ENCODE measurements around the gene ZNF688. TPM values are rescaled to one million over a fixed set of nuclear protein-coding genes. Genes with fewer than 3 reads are reported as not detected.
A peak's percentile ranks its signal among the peaks of the same experiment; 100 is the strongest.

The ZNF688 gene
- total and polyA plus RNA-seq, 2 of the 13 experiments (the other 11 are each of a cell fraction or from before 2014, with no cell fraction given), result 2.4 to 5.4 TPM

DNA sequence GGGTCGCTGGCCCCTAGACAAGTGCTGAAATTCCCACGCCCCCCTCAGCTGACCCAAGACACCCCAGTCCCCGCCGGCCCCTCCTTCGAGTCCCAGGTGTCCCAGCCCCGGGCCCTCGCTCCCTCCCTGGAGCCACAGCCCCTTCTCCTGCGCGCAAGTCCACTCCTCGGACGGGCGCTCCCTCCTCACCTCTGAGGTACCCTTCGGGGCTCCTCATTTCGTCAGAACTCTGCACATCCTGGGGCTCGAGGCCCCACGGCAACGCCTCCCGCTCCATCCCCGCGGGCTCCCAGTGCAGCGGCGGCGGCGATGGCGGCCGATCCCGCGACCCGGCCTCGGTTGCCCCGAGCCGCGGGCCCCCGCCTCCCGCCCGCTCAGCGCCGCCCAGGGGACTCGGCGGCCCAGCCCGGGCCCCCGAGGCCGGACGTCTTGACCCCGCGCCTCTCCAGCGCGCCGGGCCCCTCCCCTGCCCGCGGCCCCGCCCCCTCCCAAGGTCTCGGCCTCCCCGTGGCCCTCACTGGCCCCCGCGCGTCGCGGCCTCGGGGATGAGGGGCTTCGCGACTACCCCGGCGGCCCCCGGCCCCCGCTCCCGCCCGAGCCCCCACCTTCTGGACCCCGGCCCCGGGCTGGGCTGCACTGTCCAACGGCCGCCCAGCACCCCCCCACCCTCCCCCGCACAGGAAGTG is 45.2 kb downstream of the ZNF688 start, which contains the start of gene ZNF768 (continued):
- TF ChIP-seq ZNF772 (CRISPR knock-in tag; IDR thresholded peaks at IDR 0.05) (0 out of 2 replicates have a peak, but pooled peaks have one; percentile 8), ZNF775 (CRISPR knock-in tag; IDR thresholded peaks at IDR 0.05; ENCODE audit: borderline replicate concordance) (no peak), SRY (CRISPR knock-in tag; IDR thresholded peaks at IDR 0.05) (peak; percentile 45), ZNF335 (CRISPR knock-in tag; IDR thresholded peaks at IDR 0.05) (no peak), NFRKB (IDR thresholded peaks at IDR 0.05) (no peak), ZNF333 (CRISPR knock-in tag; IDR thresholded peaks at IDR 0.05; ENCODE audit: borderline replicate concordance) (peak; percentile 29), ZNF383 (CRISPR knock-in tag; IDR thresholded peaks at IDR 0.05; ENCODE audit: borderline replicate concordance) (0 out of 2 replicates have a peak, but pooled peaks have one; percentile 33), NONO (IDR thresholded peaks at IDR 0.05) (no peak), NONO (CRISPR knock-in tag; conservative IDR thresholded peaks at IDR 0.05) (peak; percentile 14; the same call in 1 of the 2 replicates), ZNF160 (CRISPR knock-in tag; IDR thresholded peaks at IDR 0.05) (0 out of 2 replicates have a peak, but pooled peaks have one; percentile 39), TAF15 (IDR thresholded peaks at IDR 0.05; ENCODE audit: low read depth, low read length, poor library complexity, severe bottlenecking) (peak; percentile 40), ZIK1 (CRISPR knock-in tag; IDR thresholded peaks at IDR 0.05; ENCODE audit: borderline replicate concordance, low read depth) (no peak; the same call in 1 of the 2 replicates), MAFF (IDR thresholded peaks at IDR 0.05; ENCODE audit: low read depth, low read length) (no peak), JUN (CRISPR knock-in tag; IDR thresholded peaks at IDR 0.05) (no peak), ZNF232 (CRISPR knock-in tag; IDR thresholded peaks at IDR 0.05; ENCODE audit: borderline replicate concordance) (no peak), ZNF441 (CRISPR knock-in tag; IDR thresholded peaks at IDR 0.05; ENCODE audit: borderline replicate concordance) (peak; percentile 40; the same call in 1 of the 2 replicates), ZNF678 (CRISPR knock-in tag; IDR thresholded peaks at IDR 0.05) (0 out of 2 replicates have a peak, but pooled peaks have one; percentile 29), KDM3A (CRISPR knock-in tag; IDR thresholded peaks at IDR 0.05; ENCODE audit: low read depth) (peak; percentile 64; the same call in 1 of the 2 replicates), KDM2A (CRISPR knock-in tag; IDR thresholded peaks at IDR 0.05; ENCODE audit: borderline replicate concordance, low read depth) (peak; percentile 10; the same call in 1 of the 2 replicates), ZNF614 (CRISPR knock-in tag; IDR thresholded peaks at IDR 0.05; ENCODE audit: borderline replicate concordance) (peak; percentile 35; the same call in 1 of the 2 replicates), ZNF891 (CRISPR knock-in tag; IDR thresholded peaks at IDR 0.05) (peak; percentile 59; the same call in 1 of the 2 replicates), ZNF44 (CRISPR knock-in tag; IDR thresholded peaks at IDR 0.05) (no peak), GABPB1 (CRISPR knock-in tag; IDR thresholded peaks at IDR 0.05) (peak; percentile 72; the same call in 1 of the 2 replicates), PHF20 (CRISPR knock-in tag; IDR thresholded peaks at IDR 0.05) (0 out of 2 replicates have a peak, but pooled peaks have one; percentile 6), ZNF263 (CRISPR knock-in tag; IDR thresholded peaks at IDR 0.05) (peak; percentile 42; the same call in 1 of the 2 replicates), KLF6 (CRISPR knock-in tag; IDR thresholded peaks at IDR 0.05) (0 out of 2 replicates have a peak, but pooled peaks have one; percentile 22)
- TF ChIP-seq, protein P1, sequence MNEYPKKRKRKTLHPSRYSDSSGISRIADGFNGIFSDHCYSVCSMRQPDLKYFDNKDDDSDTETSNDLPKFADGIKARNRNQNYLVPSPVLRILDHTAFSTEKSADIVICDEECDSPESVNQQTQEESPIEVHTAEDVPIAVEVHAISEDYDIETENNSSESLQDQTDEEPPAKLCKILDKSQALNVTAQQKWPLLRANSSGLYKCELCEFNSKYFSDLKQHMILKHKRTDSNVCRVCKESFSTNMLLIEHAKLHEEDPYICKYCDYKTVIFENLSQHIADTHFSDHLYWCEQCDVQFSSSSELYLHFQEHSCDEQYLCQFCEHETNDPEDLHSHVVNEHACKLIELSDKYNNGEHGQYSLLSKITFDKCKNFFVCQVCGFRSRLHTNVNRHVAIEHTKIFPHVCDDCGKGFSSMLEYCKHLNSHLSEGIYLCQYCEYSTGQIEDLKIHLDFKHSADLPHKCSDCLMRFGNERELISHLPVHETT (CRISPR knock-in tag; conservative IDR thresholded peaks at IDR 0.05), result no peak
- TF ChIP-seq, protein P2, sequence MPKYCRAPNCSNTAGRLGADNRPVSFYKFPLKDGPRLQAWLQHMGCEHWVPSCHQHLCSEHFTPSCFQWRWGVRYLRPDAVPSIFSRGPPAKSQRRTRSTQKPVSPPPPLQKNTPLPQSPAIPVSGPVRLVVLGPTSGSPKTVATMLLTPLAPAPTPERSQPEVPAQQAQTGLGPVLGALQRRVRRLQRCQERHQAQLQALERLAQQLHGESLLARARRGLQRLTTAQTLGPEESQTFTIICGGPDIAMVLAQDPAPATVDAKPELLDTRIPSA (CRISPR knock-in tag; IDR thresholded peaks at IDR 0.05; ENCODE audit: borderline replicate concordance), result no peak
- TF ChIP-seq, protein P3, sequence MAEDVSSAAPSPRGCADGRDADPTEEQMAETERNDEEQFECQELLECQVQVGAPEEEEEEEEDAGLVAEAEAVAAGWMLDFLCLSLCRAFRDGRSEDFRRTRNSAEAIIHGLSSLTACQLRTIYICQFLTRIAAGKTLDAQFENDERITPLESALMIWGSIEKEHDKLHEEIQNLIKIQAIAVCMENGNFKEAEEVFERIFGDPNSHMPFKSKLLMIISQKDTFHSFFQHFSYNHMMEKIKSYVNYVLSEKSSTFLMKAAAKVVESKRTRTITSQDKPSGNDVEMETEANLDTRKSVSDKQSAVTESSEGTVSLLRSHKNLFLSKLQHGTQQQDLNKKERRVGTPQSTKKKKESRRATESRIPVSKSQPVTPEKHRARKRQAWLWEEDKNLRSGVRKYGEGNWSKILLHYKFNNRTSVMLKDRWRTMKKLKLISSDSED (CRISPR knock-in tag; IDR thresholded peaks at IDR 0.05), result 0 out of 2 replicates have a peak, but pooled peaks have one; percentile 21

All from HepG2 (cell line).